Astrocyte of the cerebellum (primary cell): ENCODE results near the gene ZFP91.

Experiments used
- DNase-seq: peaks from one replicate; pipeline ENCODE4 v3.0.0-alpha.2; 2011; ENCODE audit warnings: low read depth
- H3K4me3 ChIP-seq: 2 replicates; pipeline ENCODE4 v1.5.1; 2011; ENCODE audit warnings: mild to moderate bottlenecking, low read depth, low read length, moderate library complexity
- CTCF ChIP-seq: IDR thresholded peaks from 2 replicates; pipeline ENCODE4 v1.5.1; 2012; ENCODE audit warnings: low read length, low read depth, moderate library complexity, mild to moderate bottlenecking; ENCODE audit errors: missing control alignments
- in situ Hi-C: cut with HindIII; loops from 2 replicates; pipeline ENCODE4 v1.10.0; 2017; ENCODE audit warnings: low sequenced_read_pairs

Gene ZFP91

DNA sequence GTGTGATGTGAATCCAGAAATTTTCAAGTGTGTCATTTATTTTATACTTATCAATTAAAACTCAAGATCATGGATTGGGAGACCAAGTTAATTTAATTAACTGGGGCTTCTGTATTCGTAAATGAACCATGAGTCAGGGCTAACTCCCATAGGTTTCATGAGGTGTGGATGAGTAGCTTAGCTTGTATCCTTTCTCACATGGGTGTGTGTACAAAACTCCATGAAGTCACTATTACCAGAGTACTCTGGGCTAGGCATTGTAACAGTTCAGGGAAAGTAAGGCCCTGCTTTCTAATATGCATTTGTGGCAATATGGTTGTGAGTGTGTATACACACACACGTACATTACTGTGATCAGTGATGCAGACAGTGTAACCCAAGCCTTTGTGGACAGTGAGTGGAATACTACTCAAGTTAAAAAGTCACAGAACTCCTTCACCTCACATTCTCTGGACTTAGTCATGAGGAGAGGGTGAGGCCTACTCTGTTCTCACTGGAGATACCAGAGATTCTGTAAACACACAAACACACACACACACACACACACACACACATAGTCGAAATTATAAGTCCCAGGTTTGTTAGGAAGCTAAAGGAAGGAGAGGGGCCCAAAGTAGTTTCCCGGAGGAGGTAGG, 47.1 kb downstream of the ZFP91 start:
- H3K4me3 ChIP-seq: no peak overlapping the region
- TF ChIP-seq CTCF: no peak
- in situ Hi-C loops: no loop called here
- DNase-seq: no peak

- DNase-seq: no peak
- no peak overlapping the region for H3K4me3 ChIP-seq
- TF ChIP-seq CTCF: no peak
- in situ Hi-C loops: no loop called here
Measured at GRCh38 chr11:58626934-58627483, 48.1 kb downstream of the ZFP91 start.

GRCh38 chr11:58628446-58628845, 49.6 kb downstream of the ZFP91 start:
- TF ChIP-seq CTCF: no peak
- no peak overlapping the region for H3K4me3 ChIP-seq
- DNase-seq: peak; percentile 29
- in situ Hi-C loops: no loop called here

DNA sequence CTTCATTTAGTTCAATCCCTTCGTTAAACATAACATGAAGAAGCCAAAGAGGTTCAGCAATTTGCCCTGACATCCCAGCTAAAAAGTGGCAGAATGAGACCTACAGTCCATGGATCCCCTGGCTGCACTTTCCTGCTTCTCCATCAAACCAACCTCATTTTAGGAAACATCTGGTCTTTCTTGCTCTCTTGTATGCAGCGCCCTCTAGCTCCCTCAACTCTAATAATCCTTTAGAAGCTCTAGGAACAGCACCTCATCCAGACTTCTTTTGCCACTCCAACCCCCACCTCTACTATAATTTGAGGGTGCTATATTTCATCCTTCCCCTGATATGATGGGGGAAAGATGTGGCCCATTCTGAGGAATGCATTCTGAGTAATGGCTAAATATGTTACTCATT, 51.0 kb downstream of the ZFP91 start:
- peak; percentile 28 for DNase-seq
- in situ Hi-C loops: no loop called here

GRCh38 chr11:58631378-58631777, 52.5 kb downstream of the ZFP91 start:
- no peak for DNase-seq
- in situ Hi-C loops: no loop called here
- no peak for TF ChIP-seq CTCF

More for the DNA sequence above, 51.0 kb downstream of the ZFP91 start:
- H3K4me3 ChIP-seq: no peak overlapping the region
- TF ChIP-seq CTCF: peak; percentile 66

DNA sequence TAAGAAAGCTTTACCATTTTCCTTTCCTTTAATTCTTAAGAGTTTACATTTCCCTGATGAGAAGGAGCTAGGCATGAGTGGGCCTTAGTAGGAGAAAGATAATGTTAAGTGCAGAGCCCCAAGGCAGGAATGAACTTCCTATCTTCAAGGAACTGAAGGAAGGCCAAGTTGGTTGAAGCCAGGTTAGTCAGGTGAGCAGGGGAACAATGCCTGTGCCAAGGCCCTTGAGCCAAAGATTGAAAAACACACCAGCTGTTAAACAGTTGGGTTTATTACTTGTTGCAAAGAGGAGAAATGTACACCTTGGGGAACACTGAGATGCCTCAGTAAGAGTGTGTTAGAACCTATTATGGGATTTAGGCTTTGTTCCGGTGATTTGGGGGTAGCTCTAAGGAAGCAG, 53.6 kb downstream of the ZFP91 start:
- TF ChIP-seq CTCF: no peak
- H3K4me3 ChIP-seq: no peak overlapping the region
- in situ Hi-C loops: no loop called here
- DNase-seq: no peak

More at GRCh38 chr11:58631378-58631777, 52.5 kb downstream of the ZFP91 start:
- no peak overlapping the region for H3K4me3 ChIP-seq
